ENCODE measurements around the gene ZNF346.

ZNF346 gene

GRCh38 chr5:177066224-177066623 is 43.7 kb downstream of the ZNF346 start:
- DNase-seq (ENCODE audit: low read depth, low spot score), result no peak

GRCh38 chr5:177067503-177067902 is 45.0 kb downstream of the ZNF346 start:
- DNase-seq (ENCODE audit: low read depth, low spot score), result no peak

- DNase-seq (ENCODE audit: low read depth, low spot score), result no peak
Measured at GRCh38 chr5:177070536-177071191, 48.2 kb downstream of the ZNF346 start.

GRCh38 chr5:177071666-177072385 is 49.3 kb downstream of the ZNF346 start:
- peak; percentile 40 for DNase-seq (ENCODE audit: low read depth, low spot score)

GRCh38 chr5:177077335-177077734 is 54.8 kb downstream of the ZNF346 start:
- DNase-seq (ENCODE audit: low read depth, low spot score), result no peak

GRCh38 chr5:177079606-177080005 is 57.1 kb downstream of the ZNF346 start:
- DNase-seq (ENCODE audit: low read depth, low spot score), result no peak

- DNase-seq (ENCODE audit: low read depth, low spot score), result no peak
Measured at GRCh38 chr5:177080265-177080664, 57.8 kb downstream of the ZNF346 start.

GRCh38 chr5:177081859-177082258 is 59.4 kb downstream of the ZNF346 start:
- DNase-seq (ENCODE audit: low read depth, low spot score), result no peak

- no peak for DNase-seq (ENCODE audit: low read depth, low spot score)
Measured at GRCh38 chr5:177083357-177083756, 60.9 kb downstream of the ZNF346 start.

- no peak for DNase-seq (ENCODE audit: low read depth, low spot score)
Measured at GRCh38 chr5:177084175-177084574, 61.7 kb downstream of the ZNF346 start.

GRCh38 chr5:177085985-177086653 is 63.6 kb downstream of the ZNF346 start:
- no peak for DNase-seq (ENCODE audit: low read depth, low spot score)

GRCh38 chr5:177086654-177087397 is 64.3 kb downstream of the ZNF346 start, which contains the start of gene FGFR4:
Gene FGFR4 (plus strand): TSS chr5:177086915. CDS start chr5:177089603, 2,688 bp downstream.
- DNase-seq (ENCODE audit: low read depth, low spot score), result peak; percentile 27

- DNase-seq (ENCODE audit: low read depth, low spot score), result no peak
Measured at GRCh38 chr5:177087398-177088005, 65.0 kb downstream of the ZNF346 start.

GRCh38 chr5:177089127-177089526 is 66.6 kb downstream of the ZNF346 start:
- no peak for DNase-seq (ENCODE audit: low read depth, low spot score)

- no peak for DNase-seq (ENCODE audit: low read depth, low spot score)
Measured at GRCh38 chr5:177089825-177090641, 67.5 kb downstream of the ZNF346 start.

- no peak for DNase-seq (ENCODE audit: low read depth, low spot score)
Measured at GRCh38 chr5:177090813-177091212, 68.3 kb downstream of the ZNF346 start.

GRCh38 chr5:177091232-177091631 is 68.7 kb downstream of the ZNF346 start:
- no peak for DNase-seq (ENCODE audit: low read depth, low spot score)

- no peak for DNase-seq (ENCODE audit: low read depth, low spot score)
Measured at GRCh38 chr5:177092178-177093081, 69.9 kb downstream of the ZNF346 start.

- no peak for DNase-seq (ENCODE audit: low read depth, low spot score)
Measured at GRCh38 chr5:177093082-177093712, 70.7 kb downstream of the ZNF346 start.
